Stimulated activated naive CD8-positive, alpha-beta T cell treated with anti-CD3 and anti-CD28 coated beads, Interleukin-15, amount 100 ng/mL, for 72 hours (primary cell): Measurements from ENCODE around the gene ZNF320.
"Not testable (repeated sequence)": the region's sequence is repeated elsewhere in the genome, so short reads cannot be mapped to it uniquely, and the experiment has no call there.

Experiments
- ATAC-seq: fragments of 150-1000 bp; cut with Tn5 transposase; 2 replicates; pipeline ENCODE4 v1.10.0; 2021; ENCODE audit warnings: mild to moderate bottlenecking, moderate library complexity
- DNase-seq, 2 donors: peaks; one replicate each; pipeline ENCODE4 v3.0.0; 2021 to 2022
- H3K27ac Mint-ChIP-seq, 2 donors: one replicate each; pipeline ENCODE4 v1.8.0; 2022; ENCODE audit warnings: mild to moderate bottlenecking in 2 of 2, mixed read lengths in 2 of 2, moderate library complexity in 2 of 2
- H3K27me3 Mint-ChIP-seq: one replicate; pipeline ENCODE4 v1.8.0; 2022; ENCODE audit warnings: mixed read lengths
- H3K4me1 Mint-ChIP-seq: one replicate; pipeline ENCODE4 v1.8.0; 2022; ENCODE audit warnings: mild to moderate bottlenecking, mixed read lengths
- H3K4me3 Mint-ChIP-seq, 2 donors: one replicate each; pipeline ENCODE4 v1.8.0; 2022; ENCODE audit warnings: mild to moderate bottlenecking in 2 of 2, mixed read lengths in 2 of 2, moderate library complexity in 1 of 2
- H3K9me3 Mint-ChIP-seq, 2 donors: one replicate each; pipeline ENCODE4 v1.8.0; 2022; ENCODE audit warnings: mixed read lengths in 2 of 2

The ZNF320 gene

GRCh38 chr19:52897138-52897935, at the start of gene ZNF320:
ZNF320 (minus strand) TSS chr19:52897635; CDS start chr19:52890255, 7,380 bp downstream.
- peaks cover 8 to 12% of the 10 kb centered on the region in 2 donors for H3K9me3 Mint-ChIP-seq
- no peaks in the 10 kb centered on the region for H3K27me3 Mint-ChIP-seq
- DNase-seq: peak; percentile 91 to 94
- peak within 1 kb of the TSS; percentile 87 to 93 for H3K4me3 Mint-ChIP-seq
- H3K4me1 Mint-ChIP-seq: peaks cover 31% of the 10 kb centered on the region
- peak; percentile 100 for ATAC-seq
- peak within 1 kb of the TSS; percentile 87 to 95 for H3K27ac Mint-ChIP-seq

DNA sequence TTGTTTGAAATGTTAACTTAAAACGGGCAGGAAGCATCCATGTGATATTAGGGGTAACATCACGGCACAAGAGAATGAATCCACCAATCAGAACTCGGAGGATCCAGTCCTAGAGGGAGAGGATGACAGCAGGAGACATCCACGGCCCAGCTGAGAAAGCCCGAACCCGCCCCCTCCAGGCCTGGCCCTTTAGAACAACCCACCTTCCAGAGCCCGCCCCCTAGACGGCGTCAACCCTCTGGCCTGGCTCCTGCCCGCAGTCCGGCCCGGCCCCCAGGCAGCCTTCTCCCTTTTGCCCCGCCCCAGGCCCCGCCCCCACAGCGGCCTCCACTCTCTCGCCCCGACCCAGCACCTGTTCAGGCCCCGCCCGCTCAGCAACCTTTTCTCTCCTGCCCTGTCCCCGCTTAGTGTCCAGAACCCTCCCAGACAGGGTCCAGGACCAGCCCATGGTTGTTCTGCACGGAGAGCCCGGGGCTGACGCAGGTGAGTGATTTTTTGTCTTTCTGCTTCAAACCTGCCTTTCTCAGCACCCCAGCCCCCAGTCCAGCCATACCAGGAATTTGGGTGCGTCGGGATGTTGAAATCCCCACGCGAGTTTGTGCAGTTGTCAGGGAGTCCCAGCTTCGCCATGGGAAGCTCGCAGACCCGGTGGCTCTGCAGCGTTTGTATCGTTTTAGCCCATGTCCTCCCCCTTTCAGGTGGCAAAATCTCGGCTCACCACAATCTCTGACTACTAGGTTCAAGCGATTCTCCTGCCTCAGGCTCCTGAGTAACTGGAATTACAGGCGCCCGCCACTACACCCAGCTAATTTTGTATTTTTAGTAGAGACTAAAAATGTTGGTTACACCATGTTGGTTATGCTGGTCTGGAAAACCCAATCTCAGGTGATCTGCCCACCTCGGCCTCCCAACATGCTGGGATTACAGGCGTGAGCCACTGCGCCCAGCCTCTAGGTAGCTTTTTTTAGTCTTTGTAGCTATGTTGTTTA, 49.2 kb upstream of the ZNF320 start:
- DNase-seq: peak in 1 of 2 donors; percentile 7
- peaks cover 39 to 40% of the 10 kb centered on the region in 2 donors for H3K9me3 Mint-ChIP-seq
- ATAC-seq: no peak
- no peak overlapping the region for H3K4me3 Mint-ChIP-seq
- H3K27ac Mint-ChIP-seq: no peak overlapping the region
- H3K4me1 Mint-ChIP-seq: peaks cover 5% of the 10 kb centered on the region
- H3K27me3 Mint-ChIP-seq: no peaks in the 10 kb centered on the region

GRCh38 chr19:52945652-52946321, 48.4 kb upstream of the ZNF320 start:
- DNase-seq: peak in 1 of 2 donors; percentile 0
- H3K27me3 Mint-ChIP-seq: no peaks in the 10 kb centered on the region
- H3K27ac Mint-ChIP-seq: no peak overlapping the region
- peaks cover 13% of the 10 kb centered on the region for H3K4me1 Mint-ChIP-seq
- no peak overlapping the region for H3K4me3 Mint-ChIP-seq
- no peak for ATAC-seq
- H3K9me3 Mint-ChIP-seq: peaks cover 33 to 39% of the 10 kb centered on the region in 2 donors

GRCh38 chr19:52944703-52945493, 47.5 kb upstream of the ZNF320 start:
- peaks cover 15% of the 10 kb centered on the region for H3K4me1 Mint-ChIP-seq
- not testable (repeated sequence) for H3K27ac Mint-ChIP-seq, H3K4me3 Mint-ChIP-seq, ATAC-seq, H3K27me3 Mint-ChIP-seq
- peak in 1 of 2 donors; percentile 4 for DNase-seq
- peaks cover 24 to 30% of the 10 kb centered on the region in 2 donors for H3K9me3 Mint-ChIP-seq

- Mint-ChIP-seq H3K4me3 (peak overlapping the region in 1 of 2 donors; percentile 93), H3K9me3 (peaks cover 16 to 23% of the 10 kb centered on the region in 2 donors), H3K27ac (no peak overlapping the region), H3K27me3 (no peaks in the 10 kb centered on the region), H3K4me1 (peaks cover 18% of the 10 kb centered on the region)
- DNase-seq (peak in 1 of 2 donors; percentile 0), ATAC-seq (no peak)
Measured at GRCh38 chr19:52943884-52944643, 46.6 kb upstream of the ZNF320 start.

DNA sequence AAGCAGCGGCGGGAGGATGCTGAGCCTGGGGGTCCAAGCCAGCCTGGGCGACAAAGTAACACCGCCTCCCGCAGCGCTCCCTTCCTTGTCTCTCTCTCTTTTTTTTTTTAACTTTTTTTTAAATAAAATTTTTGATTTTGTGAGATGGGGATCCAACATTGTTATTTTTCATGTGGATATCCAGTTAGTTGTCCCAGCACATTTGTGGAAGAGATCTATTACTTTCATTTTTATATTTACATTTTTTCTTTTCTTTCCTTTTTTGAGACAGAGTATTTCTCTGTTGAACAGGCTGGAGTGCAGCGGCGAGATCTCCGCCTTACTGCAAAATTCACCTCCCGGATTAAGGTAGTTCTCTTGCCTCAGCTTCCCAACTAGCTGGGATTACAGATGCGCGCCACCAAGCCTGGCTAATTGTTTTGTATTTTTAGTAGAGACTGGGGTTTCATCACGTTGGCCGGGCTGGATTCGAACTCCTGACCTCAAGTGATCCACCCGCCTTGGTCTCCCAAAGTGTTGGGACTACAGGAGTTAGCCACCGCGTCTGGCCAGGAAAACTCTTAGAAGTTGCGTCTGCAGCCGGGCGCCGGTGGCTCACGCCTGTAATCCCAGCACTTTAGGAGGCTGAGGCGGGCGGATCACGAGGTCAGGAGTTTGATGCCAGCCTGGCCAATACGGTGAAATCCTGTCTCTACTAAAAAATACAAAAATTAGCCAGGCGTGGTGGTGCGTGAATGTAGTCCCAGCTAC, 45.9 kb upstream of the ZNF320 start:
- peaks cover 16 to 30% of the 10 kb centered on the region in 2 donors for H3K9me3 Mint-ChIP-seq
- DNase-seq: peak in 1 of 2 donors; percentile 8
- no peaks in the 10 kb centered on the region for H3K27me3 Mint-ChIP-seq
- peak; percentile 13 for ATAC-seq
- H3K4me1 Mint-ChIP-seq: peaks cover 26% of the 10 kb centered on the region
- no peak overlapping the region for H3K27ac Mint-ChIP-seq
- H3K4me3 Mint-ChIP-seq: peak overlapping the region; percentile 93 to 99

- peak overlapping the region; percentile 93 to 99 for H3K4me3 Mint-ChIP-seq
- DNase-seq: peak; percentile 95 to 96
- no peaks in the 10 kb centered on the region for H3K27me3 Mint-ChIP-seq
- peak; percentile 100 for ATAC-seq
- peak overlapping the region; percentile 89 to 99 for H3K27ac Mint-ChIP-seq
- H3K4me1 Mint-ChIP-seq: peaks cover 28% of the 10 kb centered on the region
- H3K9me3 Mint-ChIP-seq: peaks cover 16 to 32% of the 10 kb centered on the region in 2 donors
Measured at GRCh38 chr19:52942386-52943133, 45.1 kb upstream of the ZNF320 start.

- no peaks in the 10 kb centered on the region for H3K27me3 Mint-ChIP-seq
Measured at GRCh38 chr19:52941941-52942385, 44.5 kb upstream of the ZNF320 start.

DNA sequence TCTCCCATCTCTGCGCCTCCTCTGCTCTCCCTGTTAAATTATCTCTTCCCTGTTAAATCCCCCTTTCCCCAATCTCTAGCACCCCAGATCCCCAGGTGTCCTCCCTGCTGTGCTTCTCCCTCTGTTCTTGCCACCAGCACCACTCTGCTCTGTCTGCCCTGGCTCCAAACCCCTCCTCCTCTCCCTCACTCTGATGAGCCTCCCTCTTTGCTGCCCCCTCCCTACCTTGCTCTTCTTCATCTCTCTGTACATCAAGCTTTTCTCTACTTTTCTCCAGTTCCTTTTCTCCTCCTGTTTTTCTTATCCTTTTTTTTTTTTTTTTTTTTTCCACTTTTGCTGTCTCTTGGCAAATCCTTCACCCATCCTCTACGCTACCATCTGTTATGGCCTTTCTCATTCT, 44.1 kb upstream of the ZNF320 start:
- DNase-seq, H3K27me3 Mint-ChIP-seq, ATAC-seq: not testable (repeated sequence)
- peaks cover 18 to 38% of the 10 kb centered on the region in 2 donors for H3K9me3 Mint-ChIP-seq
- peak overlapping the region; percentile 89 to 99 for H3K27ac Mint-ChIP-seq
- peak overlapping the region; percentile 93 to 99 for H3K4me3 Mint-ChIP-seq
- peaks cover 37% of the 10 kb centered on the region for H3K4me1 Mint-ChIP-seq

More at GRCh38 chr19:52941941-52942385, 44.5 kb upstream of the ZNF320 start:
- ATAC-seq (peak; percentile 44), DNase-seq (peak in 1 of 2 donors; percentile 20)
- peaks cover 17 to 34% of the 10 kb centered on the region in 2 donors for H3K9me3 Mint-ChIP-seq
- H3K4me3 Mint-ChIP-seq: peak overlapping the region; percentile 93 to 99
- peaks cover 32% of the 10 kb centered on the region for H3K4me1 Mint-ChIP-seq
- peak overlapping the region; percentile 89 to 99 for H3K27ac Mint-ChIP-seq

DNA sequence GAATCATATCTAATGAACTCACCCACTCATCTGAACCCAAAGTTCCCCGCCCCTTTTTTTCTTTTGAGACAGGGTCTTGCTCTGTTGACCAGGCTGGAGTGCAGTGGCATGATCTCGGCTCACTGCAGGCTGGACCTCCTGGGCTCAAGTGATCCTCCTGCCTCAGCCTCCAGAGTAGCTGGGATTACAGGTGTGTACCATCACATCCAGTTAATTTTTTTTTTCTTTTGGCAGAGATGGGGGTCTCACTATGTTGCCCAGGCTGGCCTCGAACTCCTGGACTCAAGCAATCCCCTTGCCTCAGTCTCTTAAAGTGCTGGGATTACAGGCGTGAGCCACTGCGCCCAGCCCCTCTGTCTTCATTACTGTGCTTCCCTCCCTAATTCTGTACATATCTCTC, 43.5 kb upstream of the ZNF320 start:
- not testable (repeated sequence) for ATAC-seq, H3K27me3 Mint-ChIP-seq, DNase-seq
- H3K4me3 Mint-ChIP-seq: peak overlapping the region; percentile 93 to 99
- peaks cover 20 to 36% of the 10 kb centered on the region in 2 donors for H3K9me3 Mint-ChIP-seq
- H3K4me1 Mint-ChIP-seq: peaks cover 43% of the 10 kb centered on the region
- peak overlapping the region in 1 of 2 donors; percentile 99 for H3K27ac Mint-ChIP-seq

- Mint-ChIP-seq H3K4me1 (peaks cover 43% of the 10 kb centered on the region), H3K27me3 (no peaks in the 10 kb centered on the region), H3K4me3 (peak overlapping the region; percentile 40 to 67), H3K27ac (peak overlapping the region in 1 of 2 donors; percentile 65), H3K9me3 (peaks cover 16 to 26% of the 10 kb centered on the region in 2 donors)
- ATAC-seq (no peak), DNase-seq (no peak)
Measured at GRCh38 chr19:52938761-52939160, 41.3 kb upstream of the ZNF320 start.

- Mint-ChIP-seq H3K27ac (peak overlapping the region in 1 of 2 donors; percentile 56), H3K4me1 (peaks cover 48% of the 10 kb centered on the region), H3K27me3 (no peaks in the 10 kb centered on the region), H3K9me3 (peaks cover 32 to 39% of the 10 kb centered on the region in 2 donors), H3K4me3 (no peak overlapping the region)
- DNase-seq (no peak), ATAC-seq (no peak)
Measured at GRCh38 chr19:52936954-52937325, 39.5 kb upstream of the ZNF320 start.
